H9 (cell line): ENCODE data around the gene MLST8. TPM values are rescaled to one million over a fixed set of nuclear protein-coding genes. Genes with fewer than 3 reads are reported as not detected.

Experiments used
- DNase-seq: peaks from one replicate; pipeline ENCODE4 v3.0.0-alpha.2; 2017
- H2AFZ ChIP-seq: one replicate; pipeline ENCODE4 v1.6.1; 2013; ENCODE audit warnings: mild to moderate bottlenecking, low read length, control low read depth, moderate library complexity
- H2AK5ac ChIP-seq: 2 replicates; pipeline ENCODE4 v1.6.1; 2013; ENCODE audit warnings: low read length, control low read depth, mixed read lengths; ENCODE audit not compliant: insufficient read length
- H2BK120ac ChIP-seq: one replicate; pipeline ENCODE4 v1.6.1; 2013; ENCODE audit warnings: low read depth, mild to moderate bottlenecking, low read length, control low read depth, inconsistent platforms; ENCODE audit not compliant: poor library complexity, severe bottlenecking
- H2BK12ac ChIP-seq: 2 replicates; pipeline ENCODE4 v1.6.1; 2013; ENCODE audit warnings: low read length, control low read depth, mixed read lengths, low read depth; ENCODE audit not compliant: insufficient read length
- H2BK15ac ChIP-seq: 2 replicates; pipeline ENCODE4 v1.6.1; 2013; ENCODE audit warnings: low read depth, low read length, control low read depth
- H2BK20ac ChIP-seq: one replicate; pipeline ENCODE4 v1.6.1; 2013; ENCODE audit warnings: low read depth, mild to moderate bottlenecking, low read length, control low read depth, inconsistent platforms; ENCODE audit not compliant: poor library complexity, severe bottlenecking
- H2BK5ac ChIP-seq: 2 replicates; pipeline ENCODE4 v1.6.1; 2013; ENCODE audit warnings: low read length, control low read depth, mixed read lengths; ENCODE audit not compliant: insufficient read length
- H3K14ac ChIP-seq: 2 replicates; pipeline ENCODE4 v1.6.1; 2013; ENCODE audit warnings: low read length, control low read depth; ENCODE audit not compliant: insufficient read depth
- H3K18ac ChIP-seq: 2 replicates; pipeline ENCODE4 v1.6.1; 2013; ENCODE audit warnings: low read depth, mild to moderate bottlenecking, mixed read lengths, low read length, control low read depth; ENCODE audit not compliant: insufficient read length
- H3K23ac ChIP-seq: 2 replicates; pipeline ENCODE4 v1.6.1; 2013; ENCODE audit warnings: low read length, control low read depth, mixed read lengths, low read depth; ENCODE audit not compliant: insufficient read length
- H3K23me2 ChIP-seq: 2 replicates; pipeline ENCODE4 v1.6.1; 2013; ENCODE audit warnings: low read depth, mild to moderate bottlenecking, mixed read lengths, low read length, control low read depth; ENCODE audit not compliant: insufficient read length, poor library complexity, severe bottlenecking
- H3K27ac ChIP-seq: 2 replicates; pipeline ENCODE4 v1.5.1; 2013; ENCODE audit warnings: low read length, control low read depth, mixed read lengths, low read depth; ENCODE audit not compliant: insufficient read length
- H3K27me3 ChIP-seq: 2 replicates; pipeline ENCODE4 v1.6.1; 2013; ENCODE audit warnings: low read length, control low read depth, inconsistent platforms; ENCODE audit not compliant: insufficient read depth
- H3K4ac ChIP-seq: 2 replicates; pipeline ENCODE4 v1.6.1; 2013; ENCODE audit warnings: low read depth, mild to moderate bottlenecking, control low read depth, inconsistent platforms, low read length, moderate library complexity
- H3K4me1 ChIP-seq: 2 replicates; pipeline ENCODE4 v1.6.1; 2013; ENCODE audit warnings: low read length, control low read depth, inconsistent platforms; ENCODE audit not compliant: insufficient read depth
- H3K4me2 ChIP-seq: 2 replicates; pipeline ENCODE4 v1.6.1; 2013; ENCODE audit warnings: low read length, control low read depth, mixed read lengths; ENCODE audit not compliant: insufficient read length, insufficient read depth
- H3K56ac ChIP-seq: 2 replicates; pipeline ENCODE4 v1.6.1; 2013; ENCODE audit warnings: low read depth, mild to moderate bottlenecking, mixed read lengths, low read length, control low read depth; ENCODE audit not compliant: insufficient read length
- H3K79me1 ChIP-seq: 2 replicates; pipeline ENCODE4 v1.6.1; 2013; ENCODE audit warnings: low read depth, mild to moderate bottlenecking, moderate library complexity, low read length, control low read depth, inconsistent platforms; ENCODE audit not compliant: insufficient read depth, poor library complexity, severe bottlenecking
- H3K79me2 ChIP-seq: 2 replicates; pipeline ENCODE4 v1.6.1; 2013; ENCODE audit warnings: low read length, control low read depth, inconsistent platforms; ENCODE audit not compliant: insufficient read depth
- H3K9ac ChIP-seq: 2 replicates; pipeline ENCODE4 v1.6.1; 2013; ENCODE audit warnings: low read length, control low read depth, mixed read lengths; ENCODE audit not compliant: insufficient read length; ENCODE audit errors: extremely low read depth
- H3K9me3 ChIP-seq: one replicate; pipeline ENCODE4 v1.6.1; 2013; ENCODE audit warnings: low read depth, low read length, inconsistent platforms; ENCODE audit not compliant: control insufficient read depth
- H3T11ph ChIP-seq: one replicate; pipeline ENCODE4 v1.6.1; 2013; ENCODE audit warnings: mild to moderate bottlenecking, low read length, control low read depth, inconsistent platforms
- H4K20me1 ChIP-seq: one replicate; pipeline ENCODE4 v1.6.1; 2013; ENCODE audit not compliant: control insufficient read depth, insufficient read length, insufficient read depth
- H4K5ac ChIP-seq: 2 replicates; pipeline ENCODE4 v1.6.1; 2013; ENCODE audit warnings: low read depth, mild to moderate bottlenecking, mixed read lengths, low read length, control low read depth; ENCODE audit not compliant: insufficient read length
- H4K8ac ChIP-seq: replicated peaks from 2 replicates; pipeline ENCODE4 v1.6.1; 2013; ENCODE audit warnings: low read length, control low read depth, mixed read lengths, low read depth; ENCODE audit not compliant: insufficient read length
- H4K91ac ChIP-seq: 2 replicates; pipeline ENCODE4 v1.6.1; 2013; ENCODE audit warnings: low read depth, mild to moderate bottlenecking, moderate library complexity, mixed read lengths, low read length, control low read depth; ENCODE audit not compliant: insufficient read length
- H3K27ac Mint-ChIP-seq, 3 experiments: 2 replicates in 2 of 3; 3 replicates in 1 of 3; pipeline ENCODE4 v1.8.0; 2020 to 2021; ENCODE audit warnings: mixed read lengths in 3 of 3, mild to moderate bottlenecking in 1 of 3, moderate library complexity in 1 of 3
- H3K27me3 Mint-ChIP-seq: 2 replicates; pipeline ENCODE4 v1.8.0; 2021; ENCODE audit warnings: low read depth, mild to moderate bottlenecking, moderate library complexity, mixed read lengths
- H3K36me3 Mint-ChIP-seq, 3 experiments: 2 replicates in 2 of 3; 3 replicates in 1 of 3; pipeline ENCODE4 v1.8.0; 2020 to 2021; ENCODE audit warnings: low read depth in 3 of 3, mixed read lengths in 3 of 3; ENCODE audit not compliant: insufficient read depth in 1 of 3
- H3K4me1 Mint-ChIP-seq, 2 experiments: 2 replicates each; pipeline ENCODE4 v1.8.0; 2020; ENCODE audit warnings: mixed read lengths in 2 of 2
- H3K4me3 Mint-ChIP-seq, 2 experiments: 2 replicates in 1 of 2; 3 replicates in 1 of 2; pipeline ENCODE4 v1.8.0; 2020 to 2021; ENCODE audit warnings: mild to moderate bottlenecking in 2 of 2, mixed read lengths in 2 of 2, moderate library complexity in 1 of 2
- H3K9me3 Mint-ChIP-seq, 2 experiments: 2 replicates in 1 of 2; 3 replicates in 1 of 2; pipeline ENCODE4 v1.8.0; 2020; ENCODE audit warnings: mild to moderate bottlenecking in 2 of 2, mixed read lengths in 2 of 2, moderate library complexity in 1 of 2
- CTCF ChIP-seq: fragments of 200-600 bp; sonication (generic); conservative IDR thresholded peaks from 3 replicates; pipeline ENCODE4 v1.8.0; 2021; ENCODE audit warnings: antibody characterized with exemption, mild to moderate bottlenecking
- WGBS: extraction: QIAGEN DNeasy Blood & Tissue Kit; methylation state at CpG from one replicate; pipeline ENCODE4 v1.1.7; 2013; ENCODE audit warnings: missing lambda C conversion rate, low lambda C conversion rate, mixed read lengths; ENCODE audit not compliant: insufficient read length; ENCODE audit errors: extremely low coverage; 5-methylcytosine and 5-hydroxymethylcytosine counted together
- total RNA-seq: library from RNA; stranded (reverse); gene quantifications from 2 replicates; pipeline ENCODE4 v1.2.1, GENCODE V29; 2021

Gene MLST8
- total RNA-seq, 1 experiment from 2014 or later = 74.5 TPM

GRCh38 chr16:2233046-2233775, 28.0 kb downstream of the MLST8 start:
- Histone ChIP-seq H3K79me1 (no peaks in the 10 kb centered on the region), H3K79me2 (no peaks in the 10 kb centered on the region), H3K4me2 (no peak overlapping the region), H2BK20ac (no peak overlapping the region), H4K8ac (no peak overlapping the region), H3K27ac (no peak overlapping the region), H2AK5ac (no peak overlapping the region), H3K23me2 (peaks cover 13% of the 10 kb centered on the region), H2BK120ac (no peak overlapping the region), H3K56ac (no peak overlapping the region), H3K4ac (no peak overlapping the region), H3T11ph (no peak overlapping the region), H3K14ac (no peak overlapping the region), H3K23ac (no peak overlapping the region), H3K9ac (no peak overlapping the region), H3K4me1 (no peaks in the 10 kb centered on the region), H2BK5ac (no peak overlapping the region), H3K18ac (no peak overlapping the region), H2BK12ac (no peak overlapping the region), H3K9me3 (no peaks in the 10 kb centered on the region), H2AFZ (no peak overlapping the region), H4K20me1 (no peaks in the 10 kb centered on the region), H3K27me3 (peaks cover 2% of the 10 kb centered on the region; the same call in 1 of the 2 replicates), H2BK15ac (no peak overlapping the region), H4K91ac (no peak overlapping the region), H4K5ac (no peak overlapping the region)
- H3K4me3 Mint-ChIP-seq = no peak overlapping the region
- no peak overlapping the region for H3K27ac Mint-ChIP-seq
- no CpG with 5 or more reads among the region's 28 CpGs for WGBS
- peaks cover 2 to 28% (median 18%) of the 10 kb centered on the region in 3 experiments; a peak in 6 of 7 replicates for H3K36me3 Mint-ChIP-seq
- peaks cover 15% of the 10 kb centered on the region for H3K27me3 Mint-ChIP-seq
- H3K9me3 Mint-ChIP-seq = no peaks in the 10 kb centered on the region
- H3K4me1 Mint-ChIP-seq = no peaks in the 10 kb centered on the region
- no peak for TF ChIP-seq CTCF
- no peak for DNase-seq
